Spleen (tissue), 7 donors: Measurements from ENCODE around the gene RPL39.

Experiments used
- POLR2A ChIP-seq, 3 donors: fragments of 450-650 bp; IDR thresholded peaks; one replicate each; pipeline ENCODE4 v1.5.1; 2017; ENCODE audit warnings: antibody characterized with exemption in 3 of 3, mild to moderate bottlenecking in 1 of 3
- POLR2AphosphoS5 ChIP-seq, 3 donors: sonication (generic); formaldehyde crosslinking; IDR thresholded peaks; one replicate each; pipeline ENCODE4 v1.5.1; 2017; ENCODE audit warnings: antibody characterized with exemption in 3 of 3
- TF ChIP-seq, protein P1 (sequence below), 11 experiments: fragments of 200-600 bp in 7 of 11; fragments of 450-650 bp in 4 of 11; sonication (generic) in 4 of 11; IDR thresholded peaks in 8 of 11; conservative IDR thresholded peaks in 3 of 11; 1 replicate in 7 of 11; 2 replicates in 4 of 11; pipeline versions ENCODE4 v1.4.0 to v1.8.0; 2016 to 2021; ENCODE audit warnings: antibody characterized with exemption in 11 of 11, inconsistent platforms in 4 of 11, mild to moderate bottlenecking in 1 of 11
- donor health status: DM: no; HTN: no; CAD: no; lungs with moderate emphysema.
- donor health status: DM: no; HTN: no; CAD: no.
- donor health status: DM: no; HTN: no; CAD: no.

DNA sequence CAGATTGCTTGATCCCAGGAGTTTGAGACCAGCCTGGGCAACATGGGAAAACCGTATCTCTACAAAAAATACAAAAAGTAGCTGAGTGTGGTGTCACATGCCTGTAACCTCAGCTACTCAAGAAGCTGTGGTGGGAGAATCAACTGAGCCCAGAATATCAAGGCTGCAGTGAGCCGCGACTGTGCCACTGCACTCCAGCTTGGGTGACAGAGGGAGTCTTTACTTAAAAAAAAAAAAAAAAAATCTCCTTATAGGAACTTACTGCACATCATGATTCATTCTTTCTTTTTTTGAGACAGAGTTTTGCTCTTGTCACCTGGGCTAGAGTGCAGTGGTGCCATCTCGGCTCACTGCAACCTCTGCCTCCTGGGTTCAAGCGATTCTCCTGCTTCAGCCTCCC lies 37.0 kb upstream of the RPL39 start:
- TF ChIP-seq, protein P1, sequence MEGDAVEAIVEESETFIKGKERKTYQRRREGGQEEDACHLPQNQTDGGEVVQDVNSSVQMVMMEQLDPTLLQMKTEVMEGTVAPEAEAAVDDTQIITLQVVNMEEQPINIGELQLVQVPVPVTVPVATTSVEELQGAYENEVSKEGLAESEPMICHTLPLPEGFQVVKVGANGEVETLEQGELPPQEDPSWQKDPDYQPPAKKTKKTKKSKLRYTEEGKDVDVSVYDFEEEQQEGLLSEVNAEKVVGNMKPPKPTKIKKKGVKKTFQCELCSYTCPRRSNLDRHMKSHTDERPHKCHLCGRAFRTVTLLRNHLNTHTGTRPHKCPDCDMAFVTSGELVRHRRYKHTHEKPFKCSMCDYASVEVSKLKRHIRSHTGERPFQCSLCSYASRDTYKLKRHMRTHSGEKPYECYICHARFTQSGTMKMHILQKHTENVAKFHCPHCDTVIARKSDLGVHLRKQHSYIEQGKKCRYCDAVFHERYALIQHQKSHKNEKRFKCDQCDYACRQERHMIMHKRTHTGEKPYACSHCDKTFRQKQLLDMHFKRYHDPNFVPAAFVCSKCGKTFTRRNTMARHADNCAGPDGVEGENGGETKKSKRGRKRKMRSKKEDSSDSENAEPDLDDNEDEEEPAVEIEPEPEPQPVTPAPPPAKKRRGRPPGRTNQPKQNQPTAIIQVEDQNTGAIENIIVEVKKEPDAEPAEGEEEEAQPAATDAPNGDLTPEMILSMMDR (IDR thresholded peaks at IDR 0.05 in 8 of 11, conservative IDR thresholded peaks at IDR 0.05 in 3 of 11): no peak
- TF ChIP-seq POLR2A (IDR thresholded peaks at IDR 0.05) (no peak), POLR2AphosphoS5 (IDR thresholded peaks at IDR 0.05) (no peak)
